RWPE2 (cell line): ENCODE data around the gene CTNNAL1.

Experiments used
- ATAC-seq: fragments of 200-7000 bp; cut with Tn5 transposase; 3 replicates; pipeline ENCODE4 v1.9.1; 2021; ENCODE audit warnings: low read depth
- DNase-seq: peaks from one replicate; pipeline ENCODE4 v3.0.0-alpha.2; 2020; ENCODE audit warnings: low spot score
- H3K27ac ChIP-seq: fragments of 450-650 bp; 2 replicates; pipeline ENCODE4 v1.5.1; 2017; ENCODE audit warnings: mild to moderate bottlenecking; ENCODE audit not compliant: poor library complexity, severe bottlenecking
- H3K27me3 ChIP-seq: fragments of 250-450 bp; sonication (Bioruptor Pico); 2 replicates; pipeline ENCODE4 v1.5.1; 2021; ENCODE audit warnings: mild to moderate bottlenecking, moderate library complexity; ENCODE audit not compliant: insufficient read depth, poor library complexity, severe bottlenecking
- H3K36me3 ChIP-seq: fragments of 250-450 bp; sonication (Bioruptor Pico); 2 replicates; pipeline ENCODE4 v1.5.1; 2020; ENCODE audit warnings: low read depth, mild to moderate bottlenecking, moderate library complexity
- H3K4me1 ChIP-seq: fragments of 250-450 bp; sonication (Bioruptor Pico); 2 replicates; pipeline ENCODE4 v1.5.1; 2021; ENCODE audit warnings: mild to moderate bottlenecking, moderate library complexity; ENCODE audit not compliant: insufficient read depth, poor library complexity, severe bottlenecking
- H3K4me3 ChIP-seq: fragments of 250-450 bp; sonication (Bioruptor Pico); 2 replicates; pipeline ENCODE4 v1.5.1; 2021; ENCODE audit warnings: mild to moderate bottlenecking, moderate library complexity; ENCODE audit not compliant: severe bottlenecking
- H3K9me3 ChIP-seq: fragments of 250-450 bp; sonication (Bioruptor Pico); 2 replicates; pipeline ENCODE4 v1.5.1; 2021; ENCODE audit warnings: mild to moderate bottlenecking, moderate library complexity; ENCODE audit not compliant: severe bottlenecking
- CTCF ChIP-seq: fragments of 450-650 bp; IDR thresholded peaks from one replicate; pipeline ENCODE4 v1.5.1; 2017; ENCODE audit warnings: mild to moderate bottlenecking, moderate library complexity; ENCODE audit not compliant: poor library complexity, severe bottlenecking

The CTNNAL1 gene

GRCh38 chr9:109043578-109043977, 30.3 kb upstream of the CTNNAL1 start:
- H3K4me1 ChIP-seq = peaks cover 10% of the 10 kb centered on the region
- DNase-seq (no peak), ATAC-seq (no peak)
- H3K36me3 ChIP-seq = peaks cover 61% of the 10 kb centered on the region
- no peaks in the 10 kb centered on the region for H3K27me3 ChIP-seq
- no peaks in the 10 kb centered on the region for H3K9me3 ChIP-seq
- no peak for TF ChIP-seq CTCF
- no peak overlapping the region for H3K27ac ChIP-seq
- H3K4me3 ChIP-seq = no peak overlapping the region

GRCh38 chr9:109040571-109040970, 27.3 kb upstream of the CTNNAL1 start:
- H3K27me3 ChIP-seq = no peaks in the 10 kb centered on the region
- H3K36me3 ChIP-seq = peaks cover 54% of the 10 kb centered on the region
- H3K4me3 ChIP-seq = no peak overlapping the region
- DNase-seq (no peak), ATAC-seq (no peak)
- no peak overlapping the region for H3K27ac ChIP-seq
- no peak for TF ChIP-seq CTCF
- peaks cover 40% of the 10 kb centered on the region for H3K4me1 ChIP-seq
- H3K9me3 ChIP-seq = no peaks in the 10 kb centered on the region

- H3K4me3 ChIP-seq = no peak overlapping the region
- no peak overlapping the region for H3K27ac ChIP-seq
- peaks cover 54% of the 10 kb centered on the region for H3K36me3 ChIP-seq
- no peak for DNase-seq
- ATAC-seq = no peak
- H3K9me3 ChIP-seq = no peaks in the 10 kb centered on the region
- H3K4me1 ChIP-seq = peaks cover 45% of the 10 kb centered on the region
- no peaks in the 10 kb centered on the region for H3K27me3 ChIP-seq
- no peak for TF ChIP-seq CTCF
Observed at GRCh38 chr9:109039539-109039938, 26.2 kb upstream of the CTNNAL1 start.

- H3K27ac ChIP-seq = peak overlapping the region; percentile 84
- no peak overlapping the region for H3K4me3 ChIP-seq
- peaks cover 59% of the 10 kb centered on the region for H3K36me3 ChIP-seq
- H3K4me1 ChIP-seq = peaks cover 45% of the 10 kb centered on the region
- TF ChIP-seq CTCF = no peak
- H3K27me3 ChIP-seq = no peaks in the 10 kb centered on the region
- H3K9me3 ChIP-seq = no peaks in the 10 kb centered on the region
- DNase-seq = no peak
- ATAC-seq = peak; percentile 73
Observed at GRCh38 chr9:109037946-109038715, 24.8 kb upstream of the CTNNAL1 start.
